NCI-H82 (cell line): Measurements from ENCODE around the gene CCDC102B.

Source experiments
- DNase-seq: peaks from one replicate; lab custom pipeline; 2025; lab: John Stamatoyannopoulos, UW

Gene CCDC102B

GRCh38 chr18:68909579-68909978 lies 111.7 kb downstream of the CCDC102B start:
- DNase-seq, result peak; percentile 14

DNA sequence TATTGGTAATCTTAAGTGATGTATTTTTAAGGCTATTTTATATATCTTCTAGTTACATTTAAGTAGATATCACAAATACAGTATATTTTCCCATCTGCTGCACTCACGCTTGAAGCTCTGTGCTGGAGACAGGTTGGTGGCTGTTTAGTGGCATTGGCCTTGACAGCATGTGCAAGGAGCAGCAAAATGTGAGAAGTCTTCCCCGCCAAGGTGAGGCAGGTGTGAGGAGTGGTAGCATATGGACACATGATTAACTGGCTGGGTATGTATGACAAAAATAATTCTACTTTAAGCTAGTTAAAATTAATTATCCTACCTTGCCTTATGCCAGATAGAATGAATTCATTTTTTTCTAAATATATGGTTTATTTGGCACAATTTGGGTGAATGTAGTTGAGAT lies 117.2 kb downstream of the CCDC102B start:
- DNase-seq, result no peak

- no peak for DNase-seq
Measured at GRCh38 chr18:68916734-68917133, 118.9 kb downstream of the CCDC102B start.

GRCh38 chr18:68918216-68918615 lies 120.3 kb downstream of the CCDC102B start:
- no peak for DNase-seq

GRCh38 chr18:68919900-68920299 lies 122.0 kb downstream of the CCDC102B start:
- no peak for DNase-seq

- DNase-seq, result no peak
Measured at GRCh38 chr18:68922392-68922791, 124.5 kb downstream of the CCDC102B start.

GRCh38 chr18:68925268-68925667 lies 127.4 kb downstream of the CCDC102B start:
- DNase-seq, result peak; percentile 34

DNA sequence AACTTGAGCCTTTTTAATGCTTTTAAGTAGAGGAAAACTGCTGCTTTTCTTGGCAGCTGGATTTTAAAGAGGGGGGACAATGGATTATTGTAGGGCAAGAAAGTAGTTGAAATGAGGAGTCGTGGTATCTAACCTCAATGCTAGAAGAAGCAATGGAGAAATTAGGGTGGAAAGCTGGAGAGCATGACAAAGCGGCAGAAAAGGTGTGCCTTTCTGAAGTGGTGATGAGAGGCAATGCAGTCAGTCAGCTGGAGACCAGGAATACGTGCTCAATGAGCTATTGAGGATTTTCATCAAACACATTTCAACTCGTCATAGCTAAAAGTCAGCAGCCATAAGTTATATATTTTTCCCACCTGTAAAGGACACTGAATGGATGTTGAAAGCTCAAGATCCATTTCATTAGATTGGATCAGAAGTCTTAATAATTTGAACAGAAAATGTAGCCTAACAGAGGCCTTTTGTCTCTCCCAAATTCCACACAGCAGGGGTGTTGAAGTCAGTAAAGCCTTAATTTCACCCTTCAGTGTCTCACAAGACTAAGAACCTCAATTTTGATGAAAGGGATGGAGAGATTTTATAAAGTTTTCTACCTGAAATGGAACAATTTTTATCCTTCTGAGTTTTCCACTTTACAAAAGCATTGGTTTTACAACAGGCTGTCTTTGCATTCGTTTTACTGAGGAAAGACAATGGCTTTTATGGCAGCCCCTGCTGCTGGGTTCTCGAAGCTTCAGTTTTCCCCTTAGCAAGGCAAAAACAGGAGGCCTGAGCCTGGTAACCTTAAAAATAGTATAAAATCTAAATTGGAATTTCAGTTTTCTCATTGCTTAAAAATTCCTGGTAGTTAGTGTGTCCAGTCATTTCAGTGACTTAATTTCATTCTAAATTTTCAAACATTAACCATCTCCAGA lies 131.1 kb downstream of the CCDC102B start:
- no peak for DNase-seq

- no peak for DNase-seq
Measured at GRCh38 chr18:68935686-68936085, 137.8 kb downstream of the CCDC102B start.

DNA sequence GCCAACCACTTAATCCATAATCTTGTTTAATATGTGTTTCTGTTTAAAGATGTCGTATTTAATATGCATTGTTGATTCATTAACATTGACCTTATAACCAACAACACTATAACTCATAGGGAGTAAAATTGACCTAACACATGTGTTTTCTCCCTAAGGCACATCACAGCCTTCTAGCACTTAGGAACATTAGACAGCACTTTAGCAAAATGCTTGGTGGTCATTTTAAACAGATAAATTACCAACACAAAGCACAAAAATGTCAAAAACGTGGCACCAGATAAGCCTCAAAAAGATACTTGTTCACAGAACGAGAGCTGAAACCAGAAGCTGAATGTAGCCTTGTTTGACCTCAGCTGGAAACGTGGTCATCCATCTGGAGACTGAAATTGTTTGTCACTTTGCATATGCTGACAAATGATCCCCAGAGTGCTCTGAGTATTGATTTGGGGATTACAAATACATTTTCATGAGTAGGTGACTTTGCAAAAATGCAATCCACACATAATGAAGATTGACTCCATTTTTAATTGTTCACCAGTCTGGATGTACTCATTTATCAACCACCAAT lies 139.2 kb downstream of the CCDC102B start:
- DNase-seq, result peak; percentile 61

DNA sequence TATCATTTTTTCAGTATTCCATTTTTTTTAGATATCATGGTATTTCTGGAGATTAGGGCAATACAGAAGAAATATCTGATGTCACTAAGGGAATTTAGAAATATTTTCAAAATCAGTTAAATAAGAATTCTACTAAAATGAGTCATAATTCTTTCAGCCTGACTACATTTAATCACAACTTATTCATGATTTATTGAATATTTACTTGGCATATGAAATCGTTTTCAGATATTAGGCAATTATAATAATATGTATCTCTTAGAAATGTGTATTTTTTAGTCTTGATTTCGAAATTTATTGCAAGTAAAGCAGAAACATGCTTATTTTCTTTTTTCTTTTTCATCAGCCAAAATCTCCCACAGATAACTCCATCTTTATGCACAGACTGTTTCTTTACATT lies 142.2 kb downstream of the CCDC102B start:
- DNase-seq, result no peak

GRCh38 chr18:68940754-68941153 lies 142.9 kb downstream of the CCDC102B start:
- no peak for DNase-seq

DNA sequence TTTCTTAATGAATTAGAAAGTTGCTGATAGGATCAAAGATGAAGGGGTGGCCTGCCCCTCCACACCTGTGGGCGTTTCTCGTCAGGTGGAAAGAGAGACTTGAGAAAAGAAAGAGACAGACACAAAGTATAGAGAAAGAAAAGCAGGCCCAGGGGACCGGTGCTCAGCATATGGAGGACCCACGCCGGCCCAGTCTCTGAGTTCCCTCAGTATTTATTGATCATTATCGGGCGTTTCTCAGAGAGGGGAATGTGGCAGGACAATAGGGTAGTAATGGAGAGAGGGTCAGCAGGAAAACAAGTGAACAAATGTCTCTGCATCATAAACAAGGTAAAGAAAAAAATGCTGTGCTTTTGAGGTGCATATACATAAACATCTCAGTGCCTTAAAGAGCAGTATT lies 144.3 kb downstream of the CCDC102B start:
- DNase-seq, result peak; percentile 7

- DNase-seq, result peak; percentile 51
Measured at GRCh38 chr18:68943861-68944260, 146.0 kb downstream of the CCDC102B start.

DNA sequence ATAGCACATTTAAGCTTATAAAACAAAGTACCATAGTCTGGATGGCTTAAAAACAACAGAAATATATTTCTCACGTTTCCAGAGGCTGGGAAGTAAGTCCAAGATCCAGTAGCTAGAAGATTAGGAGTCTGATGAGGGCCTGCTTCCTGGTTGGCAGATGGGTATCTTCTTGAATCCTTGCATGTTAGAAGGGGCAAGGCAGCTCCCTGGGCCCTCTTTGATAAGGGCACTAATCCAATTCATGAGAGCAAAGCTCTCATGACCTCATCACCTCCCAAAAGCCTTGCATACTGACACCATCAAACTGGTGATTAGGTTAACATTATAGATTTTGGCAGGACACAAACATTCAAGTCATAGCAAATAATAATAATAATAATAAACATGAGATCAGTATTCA lies 146.4 kb downstream of the CCDC102B start:
- DNase-seq, result peak; percentile 76

DNA sequence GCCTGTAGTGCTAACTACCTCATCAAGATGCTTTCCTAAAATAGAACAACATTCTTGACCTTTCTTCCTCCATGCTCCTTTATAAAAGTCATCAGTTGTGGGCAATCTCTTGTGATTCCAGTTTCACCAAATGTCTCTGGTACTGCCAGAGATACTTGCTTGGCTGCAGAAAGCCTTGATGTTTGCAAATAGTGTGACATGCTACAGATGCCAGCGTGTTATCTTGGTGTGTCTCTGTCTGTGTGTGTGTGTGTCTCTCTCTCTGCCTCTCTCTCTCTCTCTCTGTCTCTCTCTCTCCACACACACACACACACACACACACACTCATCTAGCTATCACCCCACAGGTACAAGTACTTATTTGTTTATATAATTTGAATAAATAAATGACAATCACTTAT lies 146.9 kb downstream of the CCDC102B start:
- peak; percentile 32 for DNase-seq

GRCh38 chr18:68948622-68949021 lies 150.7 kb downstream of the CCDC102B start:
- DNase-seq, result no peak

DNA sequence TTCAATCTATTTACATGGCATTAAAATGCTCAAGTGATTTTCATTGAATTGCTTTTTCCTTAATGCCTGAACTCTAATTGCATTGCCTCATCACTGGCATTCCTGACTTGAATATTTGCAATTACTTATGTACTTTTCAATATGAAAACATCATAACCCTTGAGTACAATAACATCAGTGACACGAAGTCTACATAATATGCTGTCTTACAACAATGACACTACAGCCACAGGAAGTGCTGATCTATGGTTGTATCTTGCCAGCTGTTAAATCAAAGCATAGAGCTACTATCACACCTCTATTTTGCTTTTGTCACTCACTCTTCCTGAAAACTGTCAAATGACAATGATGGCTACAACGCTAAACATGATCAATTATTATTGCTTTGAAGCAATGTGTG lies 156.9 kb downstream of the CCDC102B start:
- no peak for DNase-seq

DNA sequence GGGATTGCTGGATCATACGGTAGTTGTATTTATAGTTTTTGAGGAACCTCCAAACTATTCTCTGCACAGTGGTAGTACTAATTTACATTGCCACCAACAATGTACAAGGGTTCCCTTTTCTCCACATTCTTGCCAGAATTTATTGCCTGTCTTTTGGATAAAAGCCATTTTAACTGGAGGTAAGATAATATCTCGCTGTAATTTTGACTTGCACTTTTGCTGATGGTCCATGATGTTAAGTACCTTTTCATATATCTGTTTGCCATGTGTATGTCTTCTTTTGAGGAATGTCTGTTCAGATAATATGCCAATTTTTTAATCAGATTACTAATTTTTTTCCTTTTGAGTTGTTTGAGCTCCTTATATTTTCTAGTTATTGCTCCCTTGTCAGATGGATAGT lies 158.8 kb downstream of the CCDC102B start:
- no peak for DNase-seq

DNA sequence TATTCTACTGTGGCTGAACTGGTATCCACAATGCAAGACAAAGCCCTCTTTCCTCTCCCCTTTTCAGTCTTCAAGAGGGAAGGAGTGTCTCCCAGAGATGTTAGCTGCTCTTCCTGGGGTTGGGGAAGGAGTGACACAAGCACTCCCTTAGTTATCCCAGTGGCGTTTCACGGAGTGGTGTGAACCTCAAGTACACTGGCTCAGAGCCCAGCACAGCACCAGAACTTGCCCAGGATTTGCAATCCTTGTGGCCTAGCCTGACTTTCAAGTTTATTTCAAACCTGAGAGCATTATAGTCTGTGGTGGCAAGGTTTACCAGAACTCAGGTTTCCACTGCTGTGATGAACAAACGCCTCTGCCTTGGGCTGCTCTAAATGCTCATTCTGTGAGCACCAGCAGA lies 162.5 kb downstream of the CCDC102B start:
- no peak for DNase-seq

GRCh38 chr18:68962623-68963022 lies 164.7 kb downstream of the CCDC102B start:
- DNase-seq, result no peak

- DNase-seq, result no peak
Measured at GRCh38 chr18:68965817-68966216, 167.9 kb downstream of the CCDC102B start.

DNA sequence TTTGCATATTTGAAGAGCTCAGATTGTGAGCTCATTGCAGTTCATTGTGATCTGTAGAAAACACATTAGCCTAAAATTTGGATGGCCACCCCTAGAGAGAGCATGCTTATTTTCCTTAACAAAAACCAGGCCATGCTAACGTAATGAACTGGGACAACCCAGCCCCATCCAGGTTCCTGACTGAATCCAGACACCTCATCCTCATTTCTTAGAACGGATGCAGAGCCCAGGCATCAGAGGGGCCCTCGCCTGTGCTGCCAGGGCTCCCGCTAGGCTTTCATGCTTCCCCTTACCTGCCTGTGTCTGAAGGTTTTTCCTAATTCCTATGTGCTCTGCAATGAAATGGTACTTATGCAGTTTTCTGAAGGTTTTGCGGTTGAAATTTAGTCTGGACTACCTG lies 171.1 kb downstream of the CCDC102B start:
- no peak for DNase-seq

- DNase-seq, result no peak
Measured at GRCh38 chr18:68972176-68972575, 174.3 kb downstream of the CCDC102B start.
